Kidney (tissue), 14 donors: Measurements from ENCODE around the gene ALLC. TPM values are rescaled to one million over a fixed set of nuclear protein-coding genes. Genes with fewer than 3 reads are reported as not detected.

ENCODE experiments used
- DNase-seq, 5 donors: peaks; one replicate each; pipeline ENCODE4 v3.0.0-alpha.2; 2013 to 2020
- FAIRE-seq: peaks from 2 replicates; lab custom pipeline; 2012; peaks lifted over from hg19 to GRCh38; lab: Jason Lieb, UNC
- H3K27ac ChIP-seq, 2 donors: one replicate each; pipeline ENCODE4 v1.7.0; 2013; ENCODE audit warnings: low read depth in 2 of 2, low read length in 2 of 2, inconsistent platforms in 1 of 2
- H3K27me3 ChIP-seq: one replicate; pipeline ENCODE4 v1.7.1; 2013; ENCODE audit warnings: low read length, inconsistent platforms; ENCODE audit not compliant: control insufficient read depth, insufficient read depth
- H3K36me3 ChIP-seq, 3 donors: one replicate each; pipeline versions ENCODE4 v1.7.0 to v1.7.1; 2013; ENCODE audit warnings: low read length in 3 of 3, control low read depth in 1 of 3, inconsistent platforms in 1 of 3; ENCODE audit not compliant: insufficient read depth in 3 of 3, control insufficient read depth in 2 of 3
- H3K4me1 ChIP-seq, 3 donors: one replicate each; pipeline versions ENCODE4 v1.7.0 to v1.7.1; 2013; ENCODE audit warnings: low read length in 3 of 3, inconsistent platforms in 1 of 3, low read depth in 1 of 3; ENCODE audit not compliant: control insufficient read depth in 2 of 3, insufficient read depth in 2 of 3
- H3K4me3 ChIP-seq, 3 donors: one replicate each; pipeline versions ENCODE4 v1.7.0 to v1.8.1; 2013; ENCODE audit warnings: low read length in 3 of 3, control low read depth in 1 of 3, inconsistent platforms in 1 of 3
- H3K9ac ChIP-seq, 3 donors: one replicate each; pipeline versions ENCODE4 v1.7.0 to v1.7.1; 2013; ENCODE audit warnings: low read length in 3 of 3, control low read depth in 1 of 3, inconsistent platforms in 1 of 3
- H3K9me3 ChIP-seq, 3 donors: one replicate each; pipeline versions ENCODE4 v1.7.0 to v1.7.1; 2013; ENCODE audit warnings: low read length in 3 of 3, control low read depth in 1 of 3, inconsistent platforms in 1 of 3; ENCODE audit not compliant: control insufficient read depth in 2 of 3, insufficient read depth in 1 of 3
- CTCF ChIP-seq: IDR thresholded peaks from 3 replicates; pipeline ENCODE4 v1.5.1; 2012; ENCODE audit warnings: mild to moderate bottlenecking, moderate library complexity, borderline replicate concordance; ENCODE audit not compliant: insufficient read depth; ENCODE audit errors: extremely low read depth
- intact Hi-C: fragments of 100-400 bp; cut with DNase I; formaldehyde crosslinking; loops from one replicate; pipeline ENCODE4 v1.11.1; 2022
- polyA plus RNA-seq: library from polyadenylated mRNA; stranded (reverse); fragments of 350-450 nt; fragmentation: Illumina TruSeq; extraction: RNeasy Lipid Tissue Mini Kit (QIAGEN cat#74804); gene quantifications from one replicate; pipeline ENCODE4 v1.2.3, GENCODE V29; 2014; ENCODE audit warnings: low read depth, low replicate concordance; ENCODE audit not compliant: insufficient read depth
- total RNA-seq: library from RNA; stranded (reverse); fragmentation: NEBNext Ultra II Directional; extraction: Animal tissue kit (Norgen Biotek cat#: 25700); gene quantifications from one replicate; pipeline ENCODE4 v1.2.1, GENCODE V29; 2021
- donor health status: control.
- donor health status: control.
- donor health status: control.
- donor health status: control.
- donor health status: control.
- donor health status: DM: yes; HTN: yes; CAD: no.
- donor health status: Normal renal cell carcinoma (clear cell type).

ALLC gene
- total and polyA plus RNA-seq, 2 donors from 2014 or later, result 1.3 TPM; not detected in 1

GRCh38 chr2:3680548-3681345 lies 22.7 kb downstream of the ALLC start:
- Histone ChIP-seq H3K27ac (no peak overlapping the region), H3K36me3 (no peaks in the 10 kb centered on the region), H3K9ac (no peak overlapping the region), H3K4me3 (no peak overlapping the region), H3K9me3 (no peaks in the 10 kb centered on the region), H3K4me1 (no peaks in the 10 kb centered on the region), H3K27me3 (no peaks in the 10 kb centered on the region)
- no peak for TF ChIP-seq CTCF
- intact Hi-C loops, result no loop called here
- no peak for FAIRE-seq
- no peak for DNase-seq

- H3K27me3 ChIP-seq, result no peaks in the 10 kb centered on the region
- H3K9ac ChIP-seq, result no peak overlapping the region
- no peaks in the 10 kb centered on the region for H3K36me3 ChIP-seq
- H3K9me3 ChIP-seq, result no peaks in the 10 kb centered on the region
- H3K4me1 ChIP-seq, result no peaks in the 10 kb centered on the region
- intact Hi-C loops, result no loop called here
- TF ChIP-seq CTCF, result no peak
- no peak overlapping the region for H3K27ac ChIP-seq
- no peak for FAIRE-seq
- no peak for DNase-seq
- no peak overlapping the region for H3K4me3 ChIP-seq
These were observed 23.6 kb downstream of the ALLC start for GRCh38 chr2:3681625-3682024.

GRCh38 chr2:3682811-3683210 lies 24.8 kb downstream of the ALLC start:
- Histone ChIP-seq H3K4me3 (no peak overlapping the region), H3K4me1 (no peaks in the 10 kb centered on the region), H3K9ac (no peak overlapping the region), H3K27me3 (no peaks in the 10 kb centered on the region), H3K9me3 (no peaks in the 10 kb centered on the region), H3K36me3 (no peaks in the 10 kb centered on the region), H3K27ac (no peak overlapping the region)
- FAIRE-seq (no peak), DNase-seq (no peak)
- TF ChIP-seq CTCF, result no peak
- intact Hi-C loops, result no loop called here
